Measurements from ENCODE around the gene CHRD.
A peak's percentile ranks its signal among the peaks of the same experiment; 100 is the strongest.

Gene CHRD

GRCh38 chr3:184381261-184382224 lies 1.7 kb downstream of the CHRD start:
- FAIRE-seq (no peak), DNase-seq (ENCODE audit: low spot score) (no peak)

- no peak for FAIRE-seq
- DNase-seq (ENCODE audit: low spot score), result no peak
These were observed 2.6 kb downstream of the CHRD start for GRCh38 chr3:184382326-184383032.

GRCh38 chr3:184383033-184383740 lies 3.3 kb downstream of the CHRD start:
- FAIRE-seq (no peak), DNase-seq (ENCODE audit: low spot score) (no peak)

GRCh38 chr3:184384342-184384741 lies 4.5 kb downstream of the CHRD start:
- DNase-seq (ENCODE audit: low spot score) (no peak), FAIRE-seq (no peak)

- DNase-seq (ENCODE audit: low spot score) (no peak), FAIRE-seq (no peak)
These were observed 5.1 kb downstream of the CHRD start for GRCh38 chr3:184384856-184385422.

- DNase-seq (ENCODE audit: low spot score), result no peak
- FAIRE-seq, result no peak
These were observed 6.4 kb downstream of the CHRD start for GRCh38 chr3:184386047-184386806.

GRCh38 chr3:184387174-184387714 lies 7.4 kb downstream of the CHRD start:
- FAIRE-seq (no peak), DNase-seq (ENCODE audit: low spot score) (no peak)

- no peak for DNase-seq (ENCODE audit: low spot score)
- FAIRE-seq, result no peak
These were observed 8.5 kb downstream of the CHRD start for GRCh38 chr3:184388164-184388935.

GRCh38 chr3:184388936-184389230 lies 9.0 kb downstream of the CHRD start:
- no peak for FAIRE-seq

GRCh38 chr3:184389384-184389783 lies 9.5 kb downstream of the CHRD start:
- no peak for FAIRE-seq

More at GRCh38 chr3:184388936-184389230, 9.0 kb downstream of the CHRD start:
- DNase-seq (ENCODE audit: low spot score), result no peak

GRCh38 chr3:184389935-184390528 lies 10.2 kb downstream of the CHRD start:
- no peak for FAIRE-seq
- no peak for DNase-seq (ENCODE audit: low spot score)

More at GRCh38 chr3:184389384-184389783, 9.5 kb downstream of the CHRD start:
- DNase-seq (ENCODE audit: low spot score), result no peak

GRCh38 chr3:184391266-184391665 lies 11.4 kb downstream of the CHRD start:
- no peak for FAIRE-seq
- no peak for DNase-seq (ENCODE audit: low spot score)

- DNase-seq (ENCODE audit: low spot score), result no peak
- no peak for FAIRE-seq
These were observed 15.4 kb downstream of the CHRD start for GRCh38 chr3:184395320-184395660.

- peak; percentile 33 for DNase-seq (ENCODE audit: low spot score)
- no peak for FAIRE-seq
These were observed 19.6 kb downstream of the CHRD start for GRCh38 chr3:184399410-184399809.

- FAIRE-seq (no peak), DNase-seq (ENCODE audit: low spot score) (no peak)
These were observed 25.5 kb downstream of the CHRD start for GRCh38 chr3:184405075-184406030.

GRCh38 chr3:184409331-184409926 lies 29.6 kb downstream of the CHRD start:
- DNase-seq (ENCODE audit: low spot score) (no peak), FAIRE-seq (no peak)

- FAIRE-seq, result no peak
- no peak for DNase-seq (ENCODE audit: low spot score)
These were observed 30.2 kb downstream of the CHRD start for GRCh38 chr3:184409946-184410500.

All from RCC 7860 (cell line).